ENCODE measurements around the gene NOS1.
"Not testable (repeated sequence)": the region's sequence is repeated elsewhere in the genome, so short reads cannot be mapped to it uniquely, and the experiment has no call there.

NOS1 gene

DNA sequence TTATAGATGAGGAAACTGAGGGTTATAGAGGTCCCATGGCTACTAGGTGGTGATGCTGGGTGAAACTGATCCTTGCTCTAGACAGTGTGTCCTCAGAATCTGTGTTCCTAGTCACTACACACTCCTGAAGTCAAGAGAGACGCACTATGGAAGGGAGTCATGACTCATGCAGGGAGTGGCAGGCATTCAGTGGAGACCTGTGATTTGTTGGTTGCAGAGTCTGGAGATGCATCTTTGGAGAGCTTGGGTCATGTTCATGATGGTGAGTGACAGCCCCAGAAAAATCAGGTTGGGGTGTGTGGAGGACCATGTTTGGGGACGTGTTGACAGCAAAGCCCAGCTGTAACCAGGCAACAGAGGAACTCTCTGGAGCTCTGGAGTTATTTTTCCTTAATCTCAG lies 133.2 kb downstream of the NOS1 start:
- no peak overlapping the region for H3K27ac ChIP-seq
- TF ChIP-seq ZFX (IDR thresholded peaks at IDR 0.05; ENCODE audit: borderline replicate concordance) = no peak
- TF ChIP-seq, protein P1, sequence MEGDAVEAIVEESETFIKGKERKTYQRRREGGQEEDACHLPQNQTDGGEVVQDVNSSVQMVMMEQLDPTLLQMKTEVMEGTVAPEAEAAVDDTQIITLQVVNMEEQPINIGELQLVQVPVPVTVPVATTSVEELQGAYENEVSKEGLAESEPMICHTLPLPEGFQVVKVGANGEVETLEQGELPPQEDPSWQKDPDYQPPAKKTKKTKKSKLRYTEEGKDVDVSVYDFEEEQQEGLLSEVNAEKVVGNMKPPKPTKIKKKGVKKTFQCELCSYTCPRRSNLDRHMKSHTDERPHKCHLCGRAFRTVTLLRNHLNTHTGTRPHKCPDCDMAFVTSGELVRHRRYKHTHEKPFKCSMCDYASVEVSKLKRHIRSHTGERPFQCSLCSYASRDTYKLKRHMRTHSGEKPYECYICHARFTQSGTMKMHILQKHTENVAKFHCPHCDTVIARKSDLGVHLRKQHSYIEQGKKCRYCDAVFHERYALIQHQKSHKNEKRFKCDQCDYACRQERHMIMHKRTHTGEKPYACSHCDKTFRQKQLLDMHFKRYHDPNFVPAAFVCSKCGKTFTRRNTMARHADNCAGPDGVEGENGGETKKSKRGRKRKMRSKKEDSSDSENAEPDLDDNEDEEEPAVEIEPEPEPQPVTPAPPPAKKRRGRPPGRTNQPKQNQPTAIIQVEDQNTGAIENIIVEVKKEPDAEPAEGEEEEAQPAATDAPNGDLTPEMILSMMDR (IDR thresholded peaks at IDR 0.05) = no peak

DNA sequence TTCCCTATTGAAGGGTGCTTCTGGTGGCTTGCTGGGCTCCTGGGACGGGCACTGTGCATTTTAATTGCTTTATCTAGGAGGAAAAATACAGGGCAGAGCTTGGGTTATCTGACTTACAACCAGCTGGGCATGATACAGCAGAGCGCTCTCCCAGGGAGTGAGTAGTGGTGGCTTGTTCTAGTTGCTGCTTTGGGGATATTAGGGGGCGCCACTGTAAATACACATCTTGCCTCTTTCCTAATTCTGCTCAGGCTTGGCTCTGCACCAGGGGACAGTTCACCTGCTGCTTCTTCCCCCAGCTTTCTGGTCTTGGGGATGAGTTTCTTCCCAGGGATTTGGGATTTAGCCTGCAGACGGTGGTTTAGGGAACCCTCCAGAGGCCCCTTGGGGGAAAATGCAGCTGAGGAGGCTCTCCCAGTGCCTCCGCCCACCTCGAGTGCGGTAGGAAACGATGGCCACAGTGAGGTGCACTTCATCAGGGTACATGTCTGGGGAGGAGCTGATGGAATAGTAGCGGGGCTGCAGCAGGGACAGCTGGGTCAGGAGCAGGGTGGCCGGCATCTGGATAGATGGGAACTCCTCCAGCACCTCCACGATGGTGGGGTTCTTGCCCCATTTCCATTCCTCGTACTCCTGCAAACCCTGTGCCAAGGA lies 134.3 kb downstream of the NOS1 start:
- no peak for TF ChIP-seq ZFX (IDR thresholded peaks at IDR 0.05; ENCODE audit: borderline replicate concordance)
- TF ChIP-seq, protein P1 (IDR thresholded peaks at IDR 0.05) = no peak
- no peak overlapping the region for H3K27ac ChIP-seq

DNA sequence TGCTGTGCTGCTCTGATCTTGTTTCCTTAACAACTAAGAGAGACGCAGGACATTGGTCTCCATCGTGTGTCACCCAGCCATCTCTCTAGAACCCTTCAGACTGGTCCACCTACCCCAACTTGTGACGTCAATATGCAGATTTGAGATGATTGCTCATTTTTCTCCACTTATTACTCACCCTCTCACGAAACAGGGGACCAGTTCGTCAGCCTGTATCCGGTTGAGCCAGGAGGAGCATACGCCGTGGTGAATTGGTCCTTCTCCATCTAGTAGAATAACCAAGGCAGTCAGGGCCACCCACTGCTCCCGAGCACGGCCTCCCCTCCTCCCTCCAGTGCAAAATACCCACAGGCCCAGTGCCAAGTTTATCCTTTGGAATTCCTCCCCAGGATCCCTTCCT lies 134.9 kb downstream of the NOS1 start:
- no peak overlapping the region for H3K27ac ChIP-seq
- no peak for TF ChIP-seq ZFX (IDR thresholded peaks at IDR 0.05; ENCODE audit: borderline replicate concordance)
- TF ChIP-seq, protein P1 (IDR thresholded peaks at IDR 0.05) = no peak

DNA sequence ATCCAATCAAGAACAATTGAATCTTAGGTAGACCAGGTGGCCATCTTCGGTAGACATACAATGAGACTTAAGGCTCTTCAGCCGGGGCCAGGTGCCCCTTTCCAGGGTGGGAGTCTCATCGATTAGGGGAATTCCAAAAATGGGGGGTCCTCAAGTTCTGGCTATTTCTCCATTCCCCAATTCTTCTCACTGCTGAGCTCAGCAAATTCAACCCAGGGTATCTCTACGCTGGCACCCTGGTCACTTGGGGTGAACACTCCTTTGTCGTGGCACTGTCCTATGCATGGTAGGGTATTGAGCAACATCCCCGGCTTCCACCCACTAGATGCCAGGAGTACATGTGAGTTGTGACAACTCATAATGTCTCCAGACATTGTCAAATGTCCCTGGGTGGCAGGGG lies 136.2 kb downstream of the NOS1 start:
- TF ChIP-seq, protein P1 (IDR thresholded peaks at IDR 0.05) = no peak
- no peak for TF ChIP-seq ZFX (IDR thresholded peaks at IDR 0.05; ENCODE audit: borderline replicate concordance)
- no peak overlapping the region for H3K27ac ChIP-seq

DNA sequence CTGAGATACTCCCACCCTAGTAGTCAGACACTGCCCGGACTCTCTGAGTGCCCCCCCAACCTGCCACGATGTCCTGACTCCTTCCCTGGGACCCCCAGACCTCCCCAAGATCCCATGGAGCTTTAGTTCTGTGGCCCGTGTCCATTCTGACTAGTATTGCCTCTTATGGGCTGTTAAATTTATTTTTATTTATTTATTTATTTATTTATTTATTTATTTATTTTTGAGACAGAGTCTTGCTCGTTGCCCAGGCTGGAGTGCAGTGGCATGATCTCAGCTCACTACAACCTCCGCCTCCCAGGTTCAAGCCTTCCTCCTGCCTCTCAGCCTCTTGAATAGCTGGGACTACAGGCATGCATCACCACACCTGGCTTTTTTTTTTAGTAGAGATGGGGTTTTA lies 140.5 kb downstream of the NOS1 start:
- H3K27ac ChIP-seq = not testable (repeated sequence)

DNA sequence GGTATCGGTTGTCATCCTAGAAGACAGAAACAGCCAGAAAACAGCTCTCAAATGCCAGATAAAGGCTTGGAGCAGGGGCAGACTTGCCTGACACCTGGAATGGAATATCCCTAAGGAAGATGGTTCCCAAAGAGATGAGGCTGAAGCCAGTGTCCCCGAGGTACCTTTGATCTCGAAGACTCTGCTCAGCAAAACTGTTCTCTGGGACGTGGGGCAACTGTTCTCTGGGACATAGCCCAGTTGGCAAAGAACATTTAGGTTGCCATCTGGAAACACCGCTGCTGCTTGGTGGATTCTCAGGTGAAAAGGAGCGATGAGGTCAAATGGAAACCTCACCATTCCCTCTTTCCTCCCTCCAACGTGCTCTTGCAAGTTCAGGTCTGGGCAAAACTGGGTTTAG lies 143.3 kb downstream of the NOS1 start:
- H3K27ac ChIP-seq = no peak overlapping the region
- no peak for TF ChIP-seq ZFX (IDR thresholded peaks at IDR 0.05; ENCODE audit: borderline replicate concordance)
- TF ChIP-seq, protein P1 (IDR thresholded peaks at IDR 0.05) = no peak

DNA sequence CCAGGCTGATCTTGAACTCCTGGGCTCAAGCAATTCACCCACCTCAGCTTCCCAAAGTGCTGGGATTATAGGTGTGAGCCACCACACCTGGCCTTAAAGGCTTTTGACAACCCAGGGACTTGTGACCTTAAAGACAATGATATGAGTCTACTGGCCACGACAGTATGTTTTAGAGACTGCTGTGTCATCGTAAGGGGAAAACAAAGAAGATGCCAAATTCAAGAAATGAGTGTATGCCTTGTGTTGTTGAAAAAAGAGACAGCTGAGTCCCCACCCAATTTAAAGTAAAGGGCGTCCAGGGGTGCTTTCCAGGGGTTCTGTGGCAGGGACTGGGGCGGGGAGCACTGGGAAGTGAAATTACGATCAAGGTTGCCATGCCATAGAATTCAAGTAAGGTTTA lies 144.7 kb downstream of the NOS1 start:
- TF ChIP-seq, protein P1 (IDR thresholded peaks at IDR 0.05) = no peak
- TF ChIP-seq ZFX (IDR thresholded peaks at IDR 0.05; ENCODE audit: borderline replicate concordance) = no peak
- H3K27ac ChIP-seq = no peak overlapping the region

DNA sequence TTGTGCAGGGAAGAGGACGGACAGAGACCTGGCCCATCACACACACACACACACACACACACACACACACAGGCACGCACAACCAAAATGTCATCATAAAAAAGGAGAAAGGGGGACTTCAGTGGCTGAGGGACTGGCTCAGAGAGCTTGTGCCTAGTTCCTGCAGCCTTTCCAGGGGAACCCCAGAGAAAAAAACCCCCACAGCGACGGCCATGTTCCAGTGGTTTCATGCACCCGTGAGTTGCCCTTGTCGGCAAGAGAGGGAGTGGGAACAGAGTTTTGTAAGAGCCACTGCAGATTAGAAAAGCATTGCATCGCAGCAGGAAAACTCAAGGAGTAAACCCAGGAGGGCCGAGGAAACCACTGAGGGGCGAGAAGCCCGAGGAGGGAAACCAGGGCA lies 146.6 kb downstream of the NOS1 start:
- TF ChIP-seq, protein P1 (IDR thresholded peaks at IDR 0.05) = no peak
- no peak for TF ChIP-seq ZFX (IDR thresholded peaks at IDR 0.05; ENCODE audit: borderline replicate concordance)
- no peak overlapping the region for H3K27ac ChIP-seq

Measured in 22Rv1 (cell line).